Lower leg skin (tissue), 4 donors: ENCODE results near the gene ERRFI1. TPM values are rescaled to one million over a fixed set of nuclear protein-coding genes. Genes with fewer than 3 reads are reported as not detected.

Experiments
- DNase-seq, 2 donors: peaks; one replicate each; pipeline ENCODE4 v3.0.0-alpha.2; 2019; ENCODE audit warnings: low spot score in 2 of 2
- H3K4me3 ChIP-seq: fragments of 200-600 bp; sonication (generic); 2 replicates; pipeline ENCODE4 v1.5.1; 2017; ENCODE audit warnings: mild to moderate bottlenecking, low read depth; ENCODE audit not compliant: poor library complexity, severe bottlenecking
- POLR2A ChIP-seq, 2 donors: fragments of 450-650 bp; IDR thresholded peaks; one replicate each; pipeline ENCODE4 v1.6.1; 2016 to 2017; ENCODE audit warnings: antibody characterized with exemption in 2 of 2, mild to moderate bottlenecking in 1 of 2, moderate library complexity in 1 of 2
- WGBS, 2 donors: methylation state at CpG; one replicate each; pipeline ENCODE4 v1.1.5; 2018; 5-methylcytosine and 5-hydroxymethylcytosine counted together
- intact Hi-C: fragments of 100-400 bp; cut with DNase I; formaldehyde crosslinking; loops from one replicate; pipeline ENCODE4 v1.15.0; 2023; ENCODE audit warnings: low total_unique reads
- total RNA-seq, 4 donors: library from RNA; depleted of rRNA; stranded (reverse); fragments of >200 nt; gene quantifications; one replicate each; pipeline ENCODE4 v1.1.0, GENCODE V29; 2016
- TF ChIP-seq, protein P1 (sequence below), 3 donors: fragments of 450-650 bp; IDR thresholded peaks; one replicate each; pipeline ENCODE4 v1.5.1; 2016; ENCODE audit warnings: antibody characterized with exemption in 3 of 3, mild to moderate bottlenecking in 3 of 3, moderate library complexity in 2 of 3

ERRFI1 gene
- total RNA-seq, 4 donors from 2014 or later, result 93.6 to 566 (median 163) TPM

DNA sequence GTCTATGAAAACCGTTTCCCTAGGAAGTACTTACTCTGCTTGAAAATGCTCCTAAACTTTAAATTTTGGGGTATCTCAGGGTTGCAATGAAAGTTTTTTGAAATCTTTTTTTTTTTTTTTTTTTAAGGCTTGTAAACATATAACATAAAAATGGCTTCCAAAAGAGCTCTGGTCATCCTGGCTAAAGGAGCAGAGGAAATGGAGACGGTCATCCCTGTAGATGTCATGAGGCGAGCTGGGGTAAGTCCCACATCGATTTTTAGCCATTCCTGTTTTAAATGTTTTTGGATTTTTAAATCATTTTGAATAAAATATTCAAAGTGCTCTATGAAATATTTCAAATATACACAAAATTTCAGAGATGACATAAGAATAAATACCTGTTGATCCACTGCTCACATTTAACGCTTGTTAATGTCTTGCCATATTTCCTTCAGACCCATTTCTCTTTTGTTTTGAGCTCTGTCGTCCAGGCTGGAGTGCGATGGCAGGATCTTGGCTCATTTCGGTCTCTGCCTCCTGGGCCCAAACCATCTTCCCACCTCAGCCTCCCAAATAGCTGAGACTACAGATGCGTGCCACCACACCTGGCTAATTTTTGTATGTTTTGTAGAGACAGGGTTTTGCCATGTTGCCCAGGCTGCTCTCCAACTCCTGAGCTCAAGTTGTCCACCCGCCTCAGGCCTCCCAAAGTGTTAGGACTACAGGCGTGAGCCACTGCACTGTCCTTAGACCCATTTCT, 63.3 kb downstream of the ERRFI1 start:
- intact Hi-C loops, result no loop called here
- H3K4me3 ChIP-seq, result no peak overlapping the region
- 88 to 89% methylated on average over 11 of the region's 11 CpGs for WGBS, 2 donors

DNA sequence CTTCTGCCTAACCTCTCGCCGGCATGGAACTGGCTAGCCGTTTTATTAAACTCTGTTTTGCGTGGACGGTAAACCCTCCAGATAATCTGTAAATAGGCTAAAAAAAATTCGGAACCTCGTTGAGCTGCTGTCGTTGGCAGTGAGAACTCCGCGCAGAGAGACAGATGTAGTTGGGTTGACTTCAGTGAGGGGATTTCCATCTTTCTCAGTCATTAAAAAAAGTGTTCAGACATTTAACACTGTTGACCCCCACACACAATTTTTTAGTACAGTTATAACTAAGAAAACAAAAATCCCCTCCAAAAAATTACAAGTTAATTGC, 64.1 kb downstream of the ERRFI1 start:
- 0% methylated on average over 10 of the region's 10 CpGs for WGBS, 2 donors
- intact Hi-C loops, result no loop called here
- no peak for DNase-seq
- H3K4me3 ChIP-seq, result peak overlapping the region; percentile 70
- TF ChIP-seq, protein P1, sequence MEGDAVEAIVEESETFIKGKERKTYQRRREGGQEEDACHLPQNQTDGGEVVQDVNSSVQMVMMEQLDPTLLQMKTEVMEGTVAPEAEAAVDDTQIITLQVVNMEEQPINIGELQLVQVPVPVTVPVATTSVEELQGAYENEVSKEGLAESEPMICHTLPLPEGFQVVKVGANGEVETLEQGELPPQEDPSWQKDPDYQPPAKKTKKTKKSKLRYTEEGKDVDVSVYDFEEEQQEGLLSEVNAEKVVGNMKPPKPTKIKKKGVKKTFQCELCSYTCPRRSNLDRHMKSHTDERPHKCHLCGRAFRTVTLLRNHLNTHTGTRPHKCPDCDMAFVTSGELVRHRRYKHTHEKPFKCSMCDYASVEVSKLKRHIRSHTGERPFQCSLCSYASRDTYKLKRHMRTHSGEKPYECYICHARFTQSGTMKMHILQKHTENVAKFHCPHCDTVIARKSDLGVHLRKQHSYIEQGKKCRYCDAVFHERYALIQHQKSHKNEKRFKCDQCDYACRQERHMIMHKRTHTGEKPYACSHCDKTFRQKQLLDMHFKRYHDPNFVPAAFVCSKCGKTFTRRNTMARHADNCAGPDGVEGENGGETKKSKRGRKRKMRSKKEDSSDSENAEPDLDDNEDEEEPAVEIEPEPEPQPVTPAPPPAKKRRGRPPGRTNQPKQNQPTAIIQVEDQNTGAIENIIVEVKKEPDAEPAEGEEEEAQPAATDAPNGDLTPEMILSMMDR (IDR thresholded peaks at IDR 0.05), result no peak
- no peak for TF ChIP-seq POLR2A (IDR thresholded peaks at IDR 0.05)

More for the DNA sequence above, 63.3 kb downstream of the ERRFI1 start:
- TF ChIP-seq POLR2A (IDR thresholded peaks at IDR 0.05), result no peak
- TF ChIP-seq, protein P1 (IDR thresholded peaks at IDR 0.05), result no peak
- DNase-seq, result peak in 1 of 2 donors; percentile 65

Other genes with a start within 250 kb of the ERRFI1 start
- gene PER3, start 242.0 kb downstream of the ERRFI1 start, total RNA-seq, result 10 to 100 TPM; 14.3 to 22.5 (median 19.3) TPM
- under 1 TPM in 1 of 4 donors, not detected in 3; 0.53 TPM for gene UTS2, start 173.2 kb downstream of the ERRFI1 start, total RNA-seq
- under 1 TPM in 1 of 4 donors, not detected in 3; 0.29 TPM for gene TNFRSF9, start 85.5 kb downstream of the ERRFI1 start, total RNA-seq
- 10 to 100 TPM; 74.8 to 94.0 (median 87.8) TPM for gene PARK7, start 64.6 kb downstream of the ERRFI1 start, total RNA-seq